Measurements from ENCODE around the gene OBSL1.

OBSL1 gene

DNA sequence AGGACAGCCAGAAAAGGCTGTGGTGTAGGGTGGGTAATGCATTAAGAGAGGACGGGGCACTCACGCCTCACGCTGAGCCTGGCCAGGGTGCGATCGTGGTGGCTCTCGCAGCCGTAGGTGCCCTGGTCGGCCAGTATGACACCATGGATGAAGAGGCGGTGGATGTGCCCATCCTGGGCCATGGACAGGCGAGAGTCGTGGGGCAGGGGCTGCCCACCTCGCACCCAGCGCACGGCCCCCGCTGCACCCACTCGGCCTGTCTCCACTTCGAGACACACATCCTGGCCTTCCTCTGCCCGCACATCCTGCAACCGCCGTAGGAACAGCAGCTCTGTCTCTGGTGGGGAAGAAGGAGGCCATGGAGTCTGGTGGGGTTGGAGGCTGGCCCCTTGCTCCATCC lies 15.4 kb downstream of the OBSL1 start:
- H3K4me3 ChIP-seq (ENCODE audit: low read length, poor library complexity, severe bottlenecking), result no peak overlapping the region
- TF ChIP-seq, protein P1, sequence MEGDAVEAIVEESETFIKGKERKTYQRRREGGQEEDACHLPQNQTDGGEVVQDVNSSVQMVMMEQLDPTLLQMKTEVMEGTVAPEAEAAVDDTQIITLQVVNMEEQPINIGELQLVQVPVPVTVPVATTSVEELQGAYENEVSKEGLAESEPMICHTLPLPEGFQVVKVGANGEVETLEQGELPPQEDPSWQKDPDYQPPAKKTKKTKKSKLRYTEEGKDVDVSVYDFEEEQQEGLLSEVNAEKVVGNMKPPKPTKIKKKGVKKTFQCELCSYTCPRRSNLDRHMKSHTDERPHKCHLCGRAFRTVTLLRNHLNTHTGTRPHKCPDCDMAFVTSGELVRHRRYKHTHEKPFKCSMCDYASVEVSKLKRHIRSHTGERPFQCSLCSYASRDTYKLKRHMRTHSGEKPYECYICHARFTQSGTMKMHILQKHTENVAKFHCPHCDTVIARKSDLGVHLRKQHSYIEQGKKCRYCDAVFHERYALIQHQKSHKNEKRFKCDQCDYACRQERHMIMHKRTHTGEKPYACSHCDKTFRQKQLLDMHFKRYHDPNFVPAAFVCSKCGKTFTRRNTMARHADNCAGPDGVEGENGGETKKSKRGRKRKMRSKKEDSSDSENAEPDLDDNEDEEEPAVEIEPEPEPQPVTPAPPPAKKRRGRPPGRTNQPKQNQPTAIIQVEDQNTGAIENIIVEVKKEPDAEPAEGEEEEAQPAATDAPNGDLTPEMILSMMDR (conservative IDR thresholded peaks at IDR 0.05; ENCODE audit: low read length), result no peak
- TF ChIP-seq EZH2phosphoT487 (IDR thresholded peaks at IDR 0.05; ENCODE audit: borderline replicate concordance), result no peak

DNA sequence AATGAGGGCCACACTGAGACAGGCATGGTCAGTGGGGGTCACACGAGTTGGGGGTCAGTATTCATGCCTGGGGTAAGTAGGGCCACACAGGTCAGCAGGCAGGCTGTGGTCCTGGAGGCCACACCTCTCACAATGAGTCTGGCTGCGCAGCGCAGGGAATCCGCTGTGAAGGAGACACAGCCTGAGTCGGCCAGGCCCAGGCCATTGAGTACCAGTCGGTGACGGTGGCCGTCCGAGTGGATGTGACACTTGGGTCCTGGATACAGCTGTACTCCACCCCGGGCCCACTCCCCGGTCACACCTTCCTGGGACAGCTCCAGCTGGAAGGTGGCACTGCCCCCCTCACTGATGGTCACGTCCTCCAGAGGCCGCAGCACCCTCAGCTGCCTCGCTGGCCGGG lies 17.0 kb downstream of the OBSL1 start:
- no peaks in the 10 kb centered on the region for H3K36me3 ChIP-seq (ENCODE audit: insufficient read depth, low read length)
- H3K9me2 ChIP-seq (replicated peaks; ENCODE audit: low read depth, low read length), result no peaks in the 10 kb centered on the region
- H3K9me3 ChIP-seq (ENCODE audit: insufficient read depth, low read depth, low read length), result no peaks in the 10 kb centered on the region
- no peaks in the 10 kb centered on the region for H3K4me1 ChIP-seq (ENCODE audit: insufficient read depth, low read length, poor library complexity, severe bottlenecking)
- TF ChIP-seq, protein P1 (conservative IDR thresholded peaks at IDR 0.05; ENCODE audit: low read length), result no peak
- TF ChIP-seq EZH2phosphoT487 (IDR thresholded peaks at IDR 0.05; ENCODE audit: borderline replicate concordance), result no peak
- no peak overlapping the region for H2AFZ ChIP-seq (ENCODE audit: low read length)
- H3K4me2 ChIP-seq (ENCODE audit: low read depth, low read length, poor library complexity, severe bottlenecking), result no peak overlapping the region
- no peak overlapping the region for H3K4me3 ChIP-seq (ENCODE audit: low read length, poor library complexity, severe bottlenecking)
- no peak overlapping the region for H3K9ac ChIP-seq (ENCODE audit: low read depth, low read length, poor library complexity, severe bottlenecking)
- no peaks in the 10 kb centered on the region for H4K20me1 ChIP-seq (ENCODE audit: insufficient read depth, low read length, poor library complexity, severe bottlenecking)
- H3K27me3 ChIP-seq (ENCODE audit: insufficient read depth, low read length, poor library complexity, severe bottlenecking), result no peaks in the 10 kb centered on the region
- H3F3A ChIP-seq (ENCODE audit: low read depth), result no peaks in the 10 kb centered on the region
- H3K79me2 ChIP-seq (ENCODE audit: insufficient read depth, low read length), result no peaks in the 10 kb centered on the region

More for the DNA sequence above, 15.4 kb downstream of the OBSL1 start:
- no peaks in the 10 kb centered on the region for H3K79me2 ChIP-seq (ENCODE audit: insufficient read depth, low read length)
- H3K9me2 ChIP-seq (replicated peaks; ENCODE audit: low read depth, low read length), result no peaks in the 10 kb centered on the region
- no peaks in the 10 kb centered on the region for H3K9me3 ChIP-seq (ENCODE audit: insufficient read depth, low read depth, low read length)
- no peaks in the 10 kb centered on the region for H3F3A ChIP-seq (ENCODE audit: low read depth)
- H2AFZ ChIP-seq (ENCODE audit: low read length), result no peak overlapping the region
- no peak overlapping the region for H3K4me2 ChIP-seq (ENCODE audit: low read depth, low read length, poor library complexity, severe bottlenecking)
- H3K36me3 ChIP-seq (ENCODE audit: insufficient read depth, low read length), result no peaks in the 10 kb centered on the region
- H3K27me3 ChIP-seq (ENCODE audit: insufficient read depth, low read length, poor library complexity, severe bottlenecking), result no peaks in the 10 kb centered on the region
- peaks cover 3% of the 10 kb centered on the region for H3K4me1 ChIP-seq (ENCODE audit: insufficient read depth, low read length, poor library complexity, severe bottlenecking)
- H4K20me1 ChIP-seq (ENCODE audit: insufficient read depth, low read length, poor library complexity, severe bottlenecking), result no peaks in the 10 kb centered on the region
- no peak overlapping the region for H3K9ac ChIP-seq (ENCODE audit: low read depth, low read length, poor library complexity, severe bottlenecking)

DNA sequence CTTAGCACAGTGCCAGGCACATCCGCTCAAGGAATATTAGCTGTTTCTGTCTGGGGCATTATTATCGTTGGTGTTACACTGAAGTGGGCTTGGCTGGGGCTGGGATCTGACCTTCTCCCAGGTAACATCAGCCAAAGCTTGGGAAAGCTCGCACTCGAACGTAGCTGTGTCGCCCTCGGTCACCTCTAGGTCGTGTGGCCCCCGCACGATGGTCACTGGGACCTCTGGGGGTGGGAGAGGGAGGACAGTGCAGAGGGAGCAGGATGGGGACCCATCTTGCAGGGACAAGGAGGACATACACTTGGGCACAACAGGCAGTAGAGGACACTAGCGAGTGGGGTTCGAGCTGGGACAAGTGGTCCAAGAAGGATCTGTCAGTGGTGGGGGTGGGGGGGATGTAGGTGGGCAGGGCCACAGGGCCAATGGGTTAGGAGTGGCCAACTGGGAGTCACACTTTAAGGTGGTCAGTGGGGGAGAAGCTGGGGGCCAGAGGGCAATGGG lies 17.8 kb downstream of the OBSL1 start:
- Histone ChIP-seq H3K79me2 (ENCODE audit: insufficient read depth, low read length) (no peaks in the 10 kb centered on the region), H3K27me3 (ENCODE audit: insufficient read depth, low read length, poor library complexity, severe bottlenecking) (no peaks in the 10 kb centered on the region), H4K20me1 (ENCODE audit: insufficient read depth, low read length, poor library complexity, severe bottlenecking) (no peaks in the 10 kb centered on the region), H3K4me3 (ENCODE audit: low read length, poor library complexity, severe bottlenecking) (no peak overlapping the region), H2AFZ (ENCODE audit: low read length) (no peak overlapping the region), H3K9ac (ENCODE audit: low read depth, low read length, poor library complexity, severe bottlenecking) (no peak overlapping the region), H3K4me1 (ENCODE audit: insufficient read depth, low read length, poor library complexity, severe bottlenecking) (no peaks in the 10 kb centered on the region), H3F3A (ENCODE audit: low read depth) (no peaks in the 10 kb centered on the region), H3K36me3 (ENCODE audit: insufficient read depth, low read length) (no peaks in the 10 kb centered on the region), H3K4me2 (ENCODE audit: low read depth, low read length, poor library complexity, severe bottlenecking) (no peak overlapping the region), H3K9me3 (ENCODE audit: insufficient read depth, low read depth, low read length) (no peaks in the 10 kb centered on the region), H3K9me2 (replicated peaks; ENCODE audit: low read depth, low read length) (no peaks in the 10 kb centered on the region)
- no peak for TF ChIP-seq EZH2phosphoT487 (IDR thresholded peaks at IDR 0.05; ENCODE audit: borderline replicate concordance)
- TF ChIP-seq, protein P1 (conservative IDR thresholded peaks at IDR 0.05; ENCODE audit: low read length), result no peak
